H1 (cell line): Measurements from ENCODE around the gene ZNF484. TPM values are rescaled to one million over a fixed set of nuclear protein-coding genes. Genes with fewer than 3 reads are reported as not detected.
"Not testable (repeated sequence)": the region's sequence is repeated elsewhere in the genome, so short reads cannot be mapped to it uniquely, and the experiment has no call there.

Source experiments
- CTCF ChIA-PET: fragments of 300-600 bp; sonication (Branson Sonifier 250); formaldehyde crosslinking; loops from one replicate; lab custom pipeline; 2021; ENCODE audit not compliant: partially characterized antibody; lab: Charles Lee
- POLR2A ChIA-PET: fragments of 300-600 bp; sonication (Branson Sonifier 250); formaldehyde crosslinking; loops from one replicate; lab custom pipeline; 2021; ENCODE audit warnings: inconsistent platforms; ENCODE audit not compliant: partially characterized antibody; lab: Charles Lee
- DNase-seq, 2 experiments: peaks; one replicate each; pipeline versions ENCODE4 v3.0.0 to v3.0.0-alpha.2; 2010 to 2022; ENCODE audit warnings: low spot score in 2 of 2, low read depth in 1 of 2, mixed read lengths in 1 of 2
- FAIRE-seq: peaks from 2 replicates; lab custom pipeline; 2011; peaks lifted over from hg19 to GRCh38; lab: Jason Lieb, UNC
- H2AFZ ChIP-seq: 2 replicates; pipeline ENCODE4 v1.8.1; 2012; ENCODE audit warnings: low read length, inconsistent platforms
- H2AK5ac ChIP-seq: 2 replicates; pipeline ENCODE4 v1.6.1; 2013; ENCODE audit warnings: low read depth, low read length
- H2BK120ac ChIP-seq: replicated peaks from 2 replicates; pipeline ENCODE3; 2013; ENCODE audit warnings: low read depth, low read length, inconsistent platforms
- H2BK12ac ChIP-seq: 2 replicates; pipeline ENCODE4 v1.6.1; 2013; ENCODE audit warnings: low read depth, low read length
- H2BK15ac ChIP-seq: 2 replicates; pipeline ENCODE4 v1.6.1; 2013; ENCODE audit warnings: low read length
- H2BK20ac ChIP-seq: 2 replicates; pipeline ENCODE4 v1.6.1; 2013; ENCODE audit warnings: low read length
- H2BK5ac ChIP-seq: 2 replicates; pipeline ENCODE4 v1.6.1; 2013; ENCODE audit warnings: low read depth, low read length
- H3K14ac ChIP-seq: 2 replicates; pipeline ENCODE4 v1.6.1; 2013; ENCODE audit warnings: inconsistent platforms; ENCODE audit not compliant: insufficient read length
- H3K18ac ChIP-seq: 2 replicates; pipeline ENCODE4 v1.6.1; 2013; ENCODE audit warnings: low read length; ENCODE audit errors: extremely low read depth
- H3K23ac ChIP-seq: 2 replicates; pipeline ENCODE4 v1.6.1; 2013; ENCODE audit warnings: inconsistent platforms; ENCODE audit not compliant: insufficient read length
- H3K23me2 ChIP-seq: 2 replicates; pipeline ENCODE4 v1.6.1; 2013; ENCODE audit warnings: low read depth, low read length
- H3K27ac ChIP-seq: 2 replicates; pipeline ENCODE4 v1.6.1; 2011; ENCODE audit warnings: low read depth, low read length, inconsistent platforms
- H3K27me3 ChIP-seq, 4 experiments: replicated peaks in 1 of 4; 1 replicate in 1 of 4; 2 replicates in 3 of 4; pipeline versions ENCODE4 v1.6.1 to v1.8.1; 2011 to 2013; ENCODE audit warnings: low read length in 3 of 4, mild to moderate bottlenecking in 3 of 4, inconsistent platforms in 2 of 4, mixed read lengths in 2 of 4, moderate library complexity in 1 of 4; ENCODE audit not compliant: control insufficient read depth in 3 of 4, insufficient read depth in 3 of 4; ENCODE audit errors: extremely low read depth in 1 of 4
- H3K36me3 ChIP-seq, 4 experiments: 2 replicates each; pipeline versions ENCODE4 v1.6.1 to v1.8.1; 2011 to 2013; ENCODE audit warnings: mild to moderate bottlenecking in 4 of 4, low read length in 3 of 4, moderate library complexity in 2 of 4, control low read depth in 1 of 4, inconsistent platforms in 1 of 4; ENCODE audit not compliant: insufficient read depth in 4 of 4, control insufficient read depth in 2 of 4
- H3K4ac ChIP-seq: replicated peaks from 2 replicates; pipeline ENCODE3; 2013; ENCODE audit warnings: low read length, low read depth, mixed read lengths, inconsistent platforms; ENCODE audit not compliant: insufficient read length
- H3K4me1 ChIP-seq, 4 experiments: replicated peaks in 1 of 4; 1 replicate in 1 of 4; 2 replicates in 3 of 4; pipeline versions ENCODE4 v1.6.1 to v1.8.1; 2011 to 2013; ENCODE audit warnings: low read length in 3 of 4, inconsistent platforms in 2 of 4, mixed read lengths in 1 of 4; ENCODE audit not compliant: insufficient read depth in 4 of 4, control insufficient read depth in 3 of 4
- H3K4me2 ChIP-seq, 2 experiments: 2 replicates each; pipeline versions ENCODE4 v1.6.1 to v1.8.1; 2011 to 2013; ENCODE audit warnings: low read depth in 2 of 2, low read length in 2 of 2, control low read depth in 1 of 2, inconsistent platforms in 1 of 2, mild to moderate bottlenecking in 1 of 2; ENCODE audit not compliant: insufficient read depth in 1 of 2
- H3K4me3 ChIP-seq, 4 experiments: fragments of 200-600, 300-600 bp in 1 of 4; sonication (generic), shearing (Covaris generic), sonication (Bioruptor Twin) in 1 of 4; 2 replicates each; pipeline versions ENCODE4 v1.5.1 to v1.8.1; 2011 to 2016; ENCODE audit warnings: low read length in 4 of 4, low read depth in 3 of 4, control low read depth in 2 of 4, inconsistent platforms in 2 of 4, mild to moderate bottlenecking in 2 of 4, mixed read lengths in 1 of 4, moderate library complexity in 1 of 4; ENCODE audit not compliant: insufficient read depth in 2 of 4; ENCODE audit errors: extremely low read depth in 1 of 4
- H3K56ac ChIP-seq: replicated peaks from 2 replicates; pipeline ENCODE3; 2013; ENCODE audit warnings: low read depth, mild to moderate bottlenecking, mixed read lengths, low read length, inconsistent platforms; ENCODE audit not compliant: insufficient read length
- H3K79me1 ChIP-seq: 2 replicates; pipeline ENCODE4 v1.6.1; 2013; ENCODE audit warnings: low read depth, low read length, control low read depth
- H3K79me2 ChIP-seq, 2 experiments: 2 replicates each; pipeline versions ENCODE4 v1.6.1 to v1.8.1; 2012 to 2013; ENCODE audit warnings: low read length in 2 of 2, mild to moderate bottlenecking in 2 of 2, inconsistent platforms in 1 of 2; ENCODE audit not compliant: insufficient read depth in 2 of 2, control insufficient read depth in 1 of 2
- H3K9ac ChIP-seq, 4 experiments: replicated peaks in 1 of 4; 1 replicate in 1 of 4; 2 replicates in 3 of 4; pipeline versions ENCODE4 v1.6.1 to v1.8.1; 2011 to 2013; ENCODE audit warnings: low read depth in 3 of 4, low read length in 3 of 4, control low read depth in 2 of 4, mild to moderate bottlenecking in 2 of 4, moderate library complexity in 2 of 4, inconsistent platforms in 1 of 4; ENCODE audit errors: extremely low read depth in 1 of 4
- H3K9me3 ChIP-seq, 2 experiments: 2 replicates each; pipeline versions ENCODE4 v1.6.1 to v1.8.1; 2012 to 2013; ENCODE audit warnings: mild to moderate bottlenecking in 2 of 2, moderate library complexity in 2 of 2, control low read depth in 1 of 2, inconsistent platforms in 1 of 2, low read depth in 1 of 2, low read length in 1 of 2, mixed read lengths in 1 of 2; ENCODE audit not compliant: insufficient read depth in 2 of 2
- H4K20me1 ChIP-seq, 2 experiments: replicated peaks in 1 of 2; 2 replicates each; pipeline versions ENCODE3 to v1.8.1; 2011 to 2013; ENCODE audit warnings: inconsistent platforms in 2 of 2, low read length in 2 of 2, mild to moderate bottlenecking in 1 of 2; ENCODE audit not compliant: insufficient read depth in 2 of 2, control insufficient read depth in 1 of 2
- H4K5ac ChIP-seq: 2 replicates; pipeline ENCODE4 v1.6.1; 2013; ENCODE audit warnings: low read length, low read depth, mixed read lengths, inconsistent platforms; ENCODE audit not compliant: insufficient read length
- H4K8ac ChIP-seq: 2 replicates; pipeline ENCODE4 v1.8.0; 2013; ENCODE audit warnings: mild to moderate bottlenecking, moderate library complexity, low read length, inconsistent platforms; ENCODE audit not compliant: insufficient read depth; ENCODE audit errors: extremely low read depth
- H4K91ac ChIP-seq: replicated peaks from 2 replicates; pipeline ENCODE3; 2013; ENCODE audit warnings: low read length, mixed read lengths, inconsistent platforms; ENCODE audit not compliant: insufficient read length
- WGBS, 2 experiments: shearing (Covaris generic) in 1 of 2; methylation state at CpG; one replicate each; pipeline versions ENCODE4 v1.1.6 to v1.1.7; 2013 to 2015; ENCODE audit warnings: low lambda C conversion rate in 2 of 2, mixed read lengths in 2 of 2, inconsistent platforms in 1 of 2, low coverage in 1 of 2, missing lambda C conversion rate in 1 of 2; ENCODE audit not compliant: insufficient replicate concordance in 2 of 2, insufficient coverage in 1 of 2, insufficient read length in 1 of 2; ENCODE audit errors: extremely low coverage in 1 of 2, missing lambda C conversion rate in 1 of 2; 5-methylcytosine and 5-hydroxymethylcytosine counted together
- polyA plus RNA-seq, 7 experiments: library from polyadenylated mRNA; depleted of rRNA in 3 of 7; stranded (reverse) in 5 of 7; unstranded in 2 of 7; fragments of >200 nt in 5 of 7; fragments of 200-250 nt in 2 of 7; gene quantifications; 1 replicate in 5 of 7; 2 replicates in 1 of 7; 4 replicates in 1 of 7; pipeline versions ENCODE4 v1.2.1 to v1.2.3, GENCODE V29; 2011 to 2013; ENCODE audit warnings: missing spikeins in 2 of 7, mixed read lengths in 2 of 7
- total RNA-seq: library from RNA; stranded (reverse); fragmentation: NEBNext Ultra II Directional; extraction: Animal tissue kit (Norgen Biotek cat#: 25700); gene quantifications from 2 replicates; pipeline ENCODE4 v1.2.1, GENCODE V29; 2021

ZNF484 gene
- total and polyA plus RNA-seq, 2 of the 8 experiments (the other 6 are each of a cell fraction or from before 2014, with no cell fraction given): 1.3 to 11.5 TPM

DNA sequence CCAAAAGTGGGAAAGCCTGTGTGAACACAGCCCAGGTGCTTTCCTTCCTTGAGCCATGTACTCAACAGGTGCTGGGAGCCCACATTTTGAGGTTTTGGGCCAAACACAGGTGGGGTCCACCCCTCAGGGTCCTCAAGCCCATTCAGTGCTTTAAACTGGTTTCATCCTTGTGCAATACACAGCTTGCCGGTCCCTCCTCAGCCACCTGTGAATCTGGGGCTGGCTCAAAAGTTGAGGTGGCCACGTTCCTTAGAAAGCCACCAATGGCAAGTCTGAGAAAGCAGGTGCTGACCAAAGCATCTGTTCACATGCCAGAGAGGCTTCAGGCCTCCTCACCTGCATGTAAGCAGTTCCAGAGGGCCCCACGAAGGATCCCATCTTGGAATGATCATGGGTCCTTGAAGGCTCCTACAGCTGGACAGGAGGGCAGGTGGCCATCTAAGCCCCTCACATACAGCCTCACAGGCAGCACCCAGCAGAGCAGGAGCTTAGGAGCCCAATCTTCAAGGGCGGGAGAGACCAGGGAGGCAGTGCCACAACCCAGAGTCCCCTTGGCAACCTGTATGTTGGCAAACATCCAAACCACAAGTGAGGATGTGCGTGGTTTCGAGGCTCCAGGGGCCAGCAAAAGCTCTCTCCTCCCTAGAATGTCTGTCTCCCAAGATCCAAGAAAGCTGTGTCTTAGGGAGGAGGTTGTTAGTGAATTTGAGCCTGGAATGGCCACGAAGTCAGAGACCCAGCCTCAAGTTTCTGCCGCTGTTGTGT lies 9.2 kb upstream of the ZNF484 start:
- H4K91ac ChIP-seq, H2BK12ac ChIP-seq, H3K27me3 ChIP-seq, CTCF ChIA-PET, H3K4me3 ChIP-seq, H3K27ac ChIP-seq, H3K23ac ChIP-seq, H4K8ac ChIP-seq, FAIRE-seq, H3K9me3 ChIP-seq, POLR2A ChIA-PET, H3K14ac ChIP-seq, H3K56ac ChIP-seq, H3K79me1 ChIP-seq, H3K9ac ChIP-seq, H3K18ac ChIP-seq, H3K4me2 ChIP-seq, H4K20me1 ChIP-seq, H2BK5ac ChIP-seq, H3K36me3 ChIP-seq, H2AFZ ChIP-seq, H3K79me2 ChIP-seq, H2AK5ac ChIP-seq, H3K4ac ChIP-seq, H2BK15ac ChIP-seq, H4K5ac ChIP-seq, H2BK120ac ChIP-seq, H2BK20ac ChIP-seq, H3K23me2 ChIP-seq: not testable (repeated sequence)
- H3K4me1 ChIP-seq: peaks cover 3 to 16% (median 8%) of the 10 kb centered on the region in 4 experiments; a peak in 5 of 7 replicates
- WGBS, 2 experiments: 89% methylated on average over 8 of the region's 8 CpGs; no CpG with 5 or more reads in 1 of the 2 experiments
- DNase-seq: peak in 1 of 2 experiments; percentile 20
